Smooth muscle cell (in vitro differentiated cells): Measurements from ENCODE around the gene ENG. TPM values are rescaled to one million over a fixed set of nuclear protein-coding genes. Genes with fewer than 3 reads are reported as not detected.

Experiments
- DNase-seq: peaks from one replicate; lab custom pipeline; 2025; ENCODE audit not compliant: unreplicated experiment; lab: John Stamatoyannopoulos, UW
- H2AFZ ChIP-seq: fragments of 200-600 bp; sonication (generic); 2 replicates; pipeline ENCODE4 v1.6.0; 2016; ENCODE audit warnings: antibody characterized with exemption, low read depth, mild to moderate bottlenecking
- H3F3A ChIP-seq: fragments of 200-600 bp; sonication (generic); 2 replicates; pipeline ENCODE4 v1.6.0; 2017; ENCODE audit warnings: antibody characterized with exemption, low read depth
- H3K27ac ChIP-seq: fragments of 200-600 bp; sonication (generic); 2 replicates; pipeline ENCODE4 v1.5.1; 2016; ENCODE audit warnings: low read depth, mild to moderate bottlenecking
- H3K27me3 ChIP-seq: fragments of 200-600 bp; sonication (generic); 2 replicates; pipeline ENCODE4 v1.6.1; 2016; ENCODE audit warnings: low read depth, mild to moderate bottlenecking
- H3K36me3 ChIP-seq: fragments of 200-600 bp; sonication (generic); 2 replicates; pipeline ENCODE4 v1.5.1; 2016; ENCODE audit warnings: low read depth
- H3K4me1 ChIP-seq: fragments of 200-600 bp; sonication (generic); 2 replicates; pipeline ENCODE4 v1.5.1; 2016; ENCODE audit warnings: low read depth
- H3K4me2 ChIP-seq: fragments of 200-600 bp; sonication (generic); 2 replicates; pipeline ENCODE4 v1.6.0; 2016; ENCODE audit warnings: mild to moderate bottlenecking
- H3K4me3 ChIP-seq: fragments of 200-600 bp; sonication (generic); 2 replicates; pipeline ENCODE4 v1.5.1; 2016; ENCODE audit warnings: mild to moderate bottlenecking
- H3K79me2 ChIP-seq: fragments of 200-600 bp; sonication (generic); 2 replicates; pipeline ENCODE4 v1.6.0; 2016; ENCODE audit warnings: low read depth, mild to moderate bottlenecking
- H3K9ac ChIP-seq: fragments of 200-600 bp; sonication (generic); 2 replicates; pipeline ENCODE4 v1.6.0; 2016; ENCODE audit warnings: low read depth
- H3K9me3 ChIP-seq: fragments of 200-600 bp; sonication (generic); replicated peaks from 2 replicates; pipeline ENCODE4 v1.5.1; 2016; ENCODE audit warnings: low read depth
- H4K20me1 ChIP-seq: fragments of 200-600 bp; sonication (generic); 2 replicates; pipeline ENCODE4 v1.6.0; 2016; ENCODE audit warnings: low read depth
- WGBS: methylation state at CpG from one replicate; pipeline ENCODE4 v1.1.7; 2016; ENCODE audit warnings: low lambda C conversion rate; 5-methylcytosine and 5-hydroxymethylcytosine counted together
- polyA plus RNA-seq: library from polyadenylated mRNA; unstranded; fragments of >200 nt; fragmentation: Nextera tagmentation; extraction: Ambion mirVana; gene quantifications from 2 replicates; pipeline ENCODE4 v1.2.1, GENCODE V29; 2016
- total RNA-seq: library from RNA; depleted of rRNA; stranded (reverse); fragments of >200 nt; gene quantifications from 2 replicates; pipeline ENCODE4 v1.2.3, GENCODE V29; 2014
- TF ChIP-seq, protein P1 (sequence below): fragments of 200-600 bp; sonication (generic); IDR thresholded peaks from 2 replicates; pipeline ENCODE4 v1.5.1; 2017; ENCODE audit warnings: borderline replicate concordance, mild to moderate bottlenecking, antibody characterized with exemption; ENCODE audit not compliant: insufficient read depth, poor library complexity, severe bottlenecking

The ENG gene
- total and polyA plus RNA-seq, 2 experiments from 2014 or later: 12.6 to 54.1 TPM

DNA sequence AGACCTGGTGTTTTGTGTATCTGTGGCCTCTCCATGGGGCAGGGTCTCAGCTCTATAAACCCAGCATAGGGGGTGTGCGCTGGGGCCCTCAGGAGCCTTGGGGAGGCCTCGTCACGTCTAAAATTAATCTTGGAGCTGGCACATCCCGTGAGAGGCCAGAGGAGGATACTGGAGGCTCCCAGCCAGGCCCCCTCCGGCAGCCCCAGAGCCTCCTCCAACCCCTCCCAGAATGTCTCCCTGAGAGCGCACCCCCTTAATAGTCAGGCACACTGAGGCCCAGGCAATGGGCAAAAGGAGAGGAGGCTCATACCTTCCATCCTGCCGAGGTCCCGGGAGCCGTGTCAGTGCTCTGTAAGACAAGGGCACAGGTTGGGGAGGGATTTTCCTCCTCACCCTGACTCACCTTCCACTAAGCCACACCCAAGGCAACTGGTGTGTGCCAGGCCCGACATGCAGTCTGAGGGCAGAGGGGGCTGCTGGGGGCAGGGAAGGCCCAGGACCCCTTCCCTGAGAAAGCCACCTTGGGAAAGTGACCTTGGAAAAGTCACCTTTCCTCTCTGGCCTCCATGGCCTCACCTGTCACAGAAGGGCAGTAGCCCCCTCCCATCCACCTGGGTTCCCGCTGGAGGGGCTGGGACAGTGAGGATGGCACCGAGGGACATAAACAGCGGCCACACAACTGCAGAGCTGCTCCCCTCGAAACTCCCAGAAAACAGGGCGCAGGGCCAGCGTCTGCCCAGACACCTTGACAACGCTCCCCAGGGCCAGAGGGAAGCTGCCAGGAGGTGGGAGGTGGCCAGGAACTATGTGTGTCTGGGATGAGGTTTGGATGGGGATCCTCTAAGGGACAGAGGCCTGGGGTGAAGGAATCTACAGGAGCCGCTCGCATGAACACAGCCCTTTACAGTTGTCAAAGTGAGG lies 20.1 kb upstream of the ENG start:
- TF ChIP-seq, protein P1, sequence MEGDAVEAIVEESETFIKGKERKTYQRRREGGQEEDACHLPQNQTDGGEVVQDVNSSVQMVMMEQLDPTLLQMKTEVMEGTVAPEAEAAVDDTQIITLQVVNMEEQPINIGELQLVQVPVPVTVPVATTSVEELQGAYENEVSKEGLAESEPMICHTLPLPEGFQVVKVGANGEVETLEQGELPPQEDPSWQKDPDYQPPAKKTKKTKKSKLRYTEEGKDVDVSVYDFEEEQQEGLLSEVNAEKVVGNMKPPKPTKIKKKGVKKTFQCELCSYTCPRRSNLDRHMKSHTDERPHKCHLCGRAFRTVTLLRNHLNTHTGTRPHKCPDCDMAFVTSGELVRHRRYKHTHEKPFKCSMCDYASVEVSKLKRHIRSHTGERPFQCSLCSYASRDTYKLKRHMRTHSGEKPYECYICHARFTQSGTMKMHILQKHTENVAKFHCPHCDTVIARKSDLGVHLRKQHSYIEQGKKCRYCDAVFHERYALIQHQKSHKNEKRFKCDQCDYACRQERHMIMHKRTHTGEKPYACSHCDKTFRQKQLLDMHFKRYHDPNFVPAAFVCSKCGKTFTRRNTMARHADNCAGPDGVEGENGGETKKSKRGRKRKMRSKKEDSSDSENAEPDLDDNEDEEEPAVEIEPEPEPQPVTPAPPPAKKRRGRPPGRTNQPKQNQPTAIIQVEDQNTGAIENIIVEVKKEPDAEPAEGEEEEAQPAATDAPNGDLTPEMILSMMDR: no peak
- WGBS: 90% methylated on average over 19 of the region's 19 CpGs
- no peak overlapping the region for H2AFZ ChIP-seq
- H3K4me3 ChIP-seq: no peak overlapping the region
- H4K20me1 ChIP-seq: no peaks in the 10 kb centered on the region
- DNase-seq: no peak
- no peaks in the 10 kb centered on the region for H3K27me3 ChIP-seq
- no peak overlapping the region for H3K27ac ChIP-seq
- H3K79me2 ChIP-seq: no peaks in the 10 kb centered on the region
- H3K4me1 ChIP-seq: peaks cover 5% of the 10 kb centered on the region
- H3K36me3 ChIP-seq: no peaks in the 10 kb centered on the region
- H3F3A ChIP-seq: no peaks in the 10 kb centered on the region
- no peak overlapping the region for H3K9ac ChIP-seq
- peak overlapping the region; percentile 81 for H3K4me2 ChIP-seq
- no peaks in the 10 kb centered on the region for H3K9me3 ChIP-seq

DNA sequence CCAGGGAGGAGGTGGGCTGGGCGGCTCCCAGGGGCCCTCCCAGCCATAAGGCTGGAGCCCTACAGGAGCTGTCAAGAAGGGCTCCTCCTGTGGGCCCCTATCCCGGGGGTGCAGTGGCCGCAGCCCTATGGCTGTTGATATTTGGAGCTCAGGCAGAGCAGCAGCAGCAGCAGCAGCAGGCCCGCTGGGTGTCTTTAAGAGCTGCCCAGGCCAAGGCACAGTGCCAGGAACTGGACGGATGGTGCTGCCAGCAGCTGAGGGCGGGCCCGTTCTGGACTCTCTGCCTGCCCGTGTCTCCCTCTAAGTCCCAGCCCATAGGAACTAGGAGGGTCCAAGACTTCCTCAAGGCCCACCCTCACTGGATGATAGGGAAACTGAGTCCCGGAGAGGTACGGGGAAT lies 19.4 kb upstream of the ENG start:
- no peak overlapping the region for H3K9ac ChIP-seq

DNA sequence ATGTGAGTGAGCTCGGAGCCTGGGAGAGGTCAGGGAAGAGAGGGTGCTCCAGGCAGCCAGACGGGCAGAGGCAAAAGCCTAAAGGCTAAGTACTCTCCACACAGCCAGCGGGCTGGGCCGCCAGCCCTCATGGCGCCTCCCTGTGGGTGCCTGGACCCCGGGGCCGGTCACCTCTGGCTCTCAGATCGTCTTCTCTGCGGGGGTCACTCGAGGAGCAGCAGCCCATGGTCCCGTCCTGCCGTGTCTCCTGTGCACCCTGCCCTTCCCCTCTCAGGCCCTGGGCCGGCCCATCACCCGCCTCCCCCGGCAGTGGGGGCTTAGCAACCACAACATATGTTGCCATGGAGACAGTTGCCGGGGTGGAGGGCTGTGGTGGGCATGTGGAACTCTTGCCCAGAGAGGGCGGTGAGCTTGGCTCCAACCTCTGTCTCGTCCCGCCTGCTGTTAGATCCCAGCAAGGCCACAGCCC lies 18.8 kb upstream of the ENG start:
- H3K27me3 ChIP-seq: no peaks in the 10 kb centered on the region
- DNase-seq: no peak
- H2AFZ ChIP-seq: no peak overlapping the region
- peaks cover 5% of the 10 kb centered on the region for H3K4me1 ChIP-seq
- H3K79me2 ChIP-seq: no peaks in the 10 kb centered on the region
- 90% methylated on average over 17 of the region's 19 CpGs for WGBS
- no peak overlapping the region for H3K4me3 ChIP-seq
- H3K4me2 ChIP-seq: no peak overlapping the region
- H3K27ac ChIP-seq: no peak overlapping the region
- H3K36me3 ChIP-seq: no peaks in the 10 kb centered on the region
- no peak overlapping the region for H3K9ac ChIP-seq
- no peaks in the 10 kb centered on the region for H4K20me1 ChIP-seq
- H3K9me3 ChIP-seq: no peaks in the 10 kb centered on the region
- no peaks in the 10 kb centered on the region for H3F3A ChIP-seq
- TF ChIP-seq, protein P1: no peak

More for the DNA sequence above, 19.4 kb upstream of the ENG start:
- H3K4me1 ChIP-seq: peaks cover 5% of the 10 kb centered on the region
- no peak overlapping the region for H3K4me2 ChIP-seq
- no peaks in the 10 kb centered on the region for H3K27me3 ChIP-seq
- H3K27ac ChIP-seq: no peak overlapping the region
- DNase-seq: no peak
- no peaks in the 10 kb centered on the region for H3K9me3 ChIP-seq
- H2AFZ ChIP-seq: no peak overlapping the region
- WGBS: 74% methylated on average over 10 of the region's 10 CpGs
- H3K79me2 ChIP-seq: no peaks in the 10 kb centered on the region
- no peaks in the 10 kb centered on the region for H4K20me1 ChIP-seq
- TF ChIP-seq, protein P1: no peak
- no peaks in the 10 kb centered on the region for H3F3A ChIP-seq
- no peaks in the 10 kb centered on the region for H3K36me3 ChIP-seq
- H3K4me3 ChIP-seq: no peak overlapping the region
